Stimulated activated CD8-positive, alpha-beta memory T cell treated with anti-CD3 and anti-CD28 coated beads, Interleukin-15, amount 100 ng/mL, for 48 hours (primary cell): ENCODE data around the gene MRPL55.

Experiments used
- DNase-seq, 2 donors: peaks; one replicate each; pipeline ENCODE4 v3.0.0-alpha.2; 2020; ENCODE audit warnings: low read depth in 2 of 2

MRPL55 gene

GRCh38 chr1:228147768-228148167 is 38.7 kb upstream of the MRPL55 start:
- no peak for DNase-seq

- no peak for DNase-seq
These were observed 38.1 kb upstream of the MRPL55 start for GRCh38 chr1:228147151-228147693.

GRCh38 chr1:228146417-228147150 is 37.5 kb upstream of the MRPL55 start:
- no peak for DNase-seq

GRCh38 chr1:228145463-228146416 is 36.6 kb upstream of the MRPL55 start:
- DNase-seq = no peak

GRCh38 chr1:228144993-228145343 is 35.9 kb upstream of the MRPL55 start:
- DNase-seq = no peak

GRCh38 chr1:228144193-228144992 is 35.3 kb upstream of the MRPL55 start:
- DNase-seq = no peak

GRCh38 chr1:228143480-228144192 is 34.5 kb upstream of the MRPL55 start:
- no peak for DNase-seq

GRCh38 chr1:228142701-228143136 is 33.6 kb upstream of the MRPL55 start:
- no peak for DNase-seq

- DNase-seq = no peak
These were observed 33.1 kb upstream of the MRPL55 start for GRCh38 chr1:228142155-228142691.

GRCh38 chr1:228141226-228142044 is 32.3 kb upstream of the MRPL55 start:
- DNase-seq = peak in 1 of 2 donors; percentile 15

- no peak for DNase-seq
These were observed 31.7 kb upstream of the MRPL55 start for GRCh38 chr1:228140724-228141225.

- peak; percentile 100 for DNase-seq
These were observed 31.0 kb upstream of the MRPL55 start, which contains the start of gene GUK1 for GRCh38 chr1:228139931-228140723. Gene GUK1, plus strand, starts transcription at chr1:228140279. Its CDS starts 24 bp downstream, at chr1:228140303.

- DNase-seq = no peak
These were observed 30.4 kb upstream of the MRPL55 start for GRCh38 chr1:228139406-228139930.

GRCh38 chr1:228136901-228137300 is 27.8 kb upstream of the MRPL55 start:
- no peak for DNase-seq

- DNase-seq = no peak
These were observed 25.5 kb upstream of the MRPL55 start for GRCh38 chr1:228134591-228134990.

GRCh38 chr1:228131766-228132165 is 22.7 kb upstream of the MRPL55 start:
- no peak for DNase-seq

GRCh38 chr1:228125185-228125584 is 16.1 kb upstream of the MRPL55 start:
- no peak for DNase-seq

GRCh38 chr1:228123505-228123904 is 14.4 kb upstream of the MRPL55 start:
- no peak for DNase-seq
